Pancreas (tissue), 10 donors: ENCODE data around the gene GLI3. TPM values are rescaled to one million over a fixed set of nuclear protein-coding genes. Genes with fewer than 3 reads are reported as not detected.

Experiments used
- ATAC-seq, 4 donors: fragments of 200-7000 bp; cut with Tn5 transposase; one replicate each; pipeline versions ENCODE4 v1.8.0 to v1.9.1; 2020; ENCODE audit warnings: mild to moderate bottlenecking in 4 of 4, moderate library complexity in 4 of 4
- DNase-seq, 6 donors: peaks; one replicate each; pipeline ENCODE4 v3.0.0-alpha.2; 2020
- FAIRE-seq: peaks from 2 replicates; lab custom pipeline; 2012; peaks lifted over from hg19 to GRCh38; lab: Jason Lieb, UNC
- H3K27ac ChIP-seq, 4 donors: fragments of 200-600 bp; sonication (generic); 1 replicate in 3 of 4; 2 replicates in 1 of 4; pipeline versions ENCODE4 v1.5.0 to v1.8.0; 2020
- H3K27me3 ChIP-seq, 4 donors: fragments of 200-600 bp; one replicate each; pipeline ENCODE4 v1.8.0; 2021
- H3K36me3 ChIP-seq, 3 donors: fragments of 200-600 bp; sonication (generic) in 1 of 3; one replicate each; pipeline versions ENCODE4 v1.5.0 to v1.8.0; 2020 to 2021
- H3K4me1 ChIP-seq, 3 donors: fragments of 200-600 bp; one replicate each; pipeline ENCODE4 v1.8.0; 2021
- H3K4me3 ChIP-seq, 4 donors: fragments of 200-600 bp; sonication (generic) in 2 of 4; one replicate each; pipeline versions ENCODE4 v1.5.0 to v1.8.0; 2020 to 2021
- H3K9me3 ChIP-seq, 4 donors: fragments of 200-600 bp; one replicate each; pipeline ENCODE4 v1.8.0; 2021
- WGBS, 2 donors: extraction: QIAGEN DNeasy Blood & Tissue Kit; methylation state at CpG; one replicate each; pipeline ENCODE4 v1.1.7; 2013; 5-methylcytosine and 5-hydroxymethylcytosine counted together
- intact Hi-C, 3 donors: fragments of 100-400 bp; cut with DNase I; formaldehyde crosslinking; loops; one replicate each; pipeline versions ENCODE4 v1.11.1 to v1.14.2; 2022
- polyA plus RNA-seq, 2 donors: library from polyadenylated mRNA; stranded (reverse); fragments of 200-250 nt; gene quantifications; one replicate each; pipeline ENCODE4 v1.2.3, GENCODE V29; 2013
- total RNA-seq, 6 donors: library from RNA; stranded (reverse); fragmentation: NEBNext Ultra II Directional in 4 of 6; extraction: Animal tissue kit (Norgen Biotek cat#: 25700) in 4 of 6; gene quantifications; one replicate each; pipeline versions ENCODE4 v1.2.1 to v1.2.4, GENCODE V29; 2021 to 2023
- TF ChIP-seq, protein P1 (sequence below), 4 donors: fragments of 200-600 bp; sonication (generic) in 3 of 4; IDR thresholded peaks; one replicate each; pipeline versions ENCODE4 v1.5.0 to v1.8.0; 2021; ENCODE audit warnings: antibody characterized with exemption in 4 of 4
- donor health status: healthy with polysubstance abuse.
- donor health status: DM: no; HTN: no; CAD: no; lungs with moderate emphysema.
- donor health status: DM: no; HTN: no; CAD: no.
- donor health status: control.
- donor health status: control.
- donor health status: Bipolar disorder and iron deficiency.
- donor health status: DM: yes; HTN: yes; CAD: no.
- donor health status: DM: no; HTN: no; CAD: no.
- donor health status: DM: no; HTN: no; CAD: no.
- donor health status: DM: yes; HTN: yes; CAD: no.

The GLI3 gene
- total and polyA plus RNA-seq, 8 donors = 0.38 to 6.2 (median 1.4) TPM

DNA sequence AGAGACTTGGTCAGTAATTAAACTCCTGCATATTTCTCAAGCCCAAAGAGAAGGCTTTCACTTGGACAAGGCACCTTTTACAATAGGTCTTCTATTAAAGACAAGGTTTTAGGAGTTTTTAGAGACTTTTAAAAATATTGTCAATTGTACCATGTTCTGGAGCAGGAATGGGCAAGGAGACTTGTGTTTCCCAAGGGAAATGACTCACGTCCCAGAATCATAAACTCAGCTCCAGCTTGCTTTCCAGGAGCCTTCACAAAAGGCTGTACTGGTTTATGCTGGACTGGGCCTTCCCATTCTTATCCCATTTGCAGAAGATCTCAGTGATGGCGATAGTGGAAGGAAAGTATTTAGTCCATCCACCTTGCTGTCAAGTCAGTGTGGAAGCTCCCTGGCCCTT is 7.8 kb upstream of the GLI3 start:
- H3K36me3 ChIP-seq = no peaks in the 10 kb centered on the region
- 73 to 76% methylated on average over 2 of the region's 2 CpGs for WGBS, 2 donors
- no peaks in the 10 kb centered on the region for H3K4me1 ChIP-seq
- FAIRE-seq (no peak), DNase-seq (no peak), ATAC-seq (no peak)
- no peaks in the 10 kb centered on the region for H3K9me3 ChIP-seq
- TF ChIP-seq, protein P1, sequence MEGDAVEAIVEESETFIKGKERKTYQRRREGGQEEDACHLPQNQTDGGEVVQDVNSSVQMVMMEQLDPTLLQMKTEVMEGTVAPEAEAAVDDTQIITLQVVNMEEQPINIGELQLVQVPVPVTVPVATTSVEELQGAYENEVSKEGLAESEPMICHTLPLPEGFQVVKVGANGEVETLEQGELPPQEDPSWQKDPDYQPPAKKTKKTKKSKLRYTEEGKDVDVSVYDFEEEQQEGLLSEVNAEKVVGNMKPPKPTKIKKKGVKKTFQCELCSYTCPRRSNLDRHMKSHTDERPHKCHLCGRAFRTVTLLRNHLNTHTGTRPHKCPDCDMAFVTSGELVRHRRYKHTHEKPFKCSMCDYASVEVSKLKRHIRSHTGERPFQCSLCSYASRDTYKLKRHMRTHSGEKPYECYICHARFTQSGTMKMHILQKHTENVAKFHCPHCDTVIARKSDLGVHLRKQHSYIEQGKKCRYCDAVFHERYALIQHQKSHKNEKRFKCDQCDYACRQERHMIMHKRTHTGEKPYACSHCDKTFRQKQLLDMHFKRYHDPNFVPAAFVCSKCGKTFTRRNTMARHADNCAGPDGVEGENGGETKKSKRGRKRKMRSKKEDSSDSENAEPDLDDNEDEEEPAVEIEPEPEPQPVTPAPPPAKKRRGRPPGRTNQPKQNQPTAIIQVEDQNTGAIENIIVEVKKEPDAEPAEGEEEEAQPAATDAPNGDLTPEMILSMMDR (IDR thresholded peaks at IDR 0.05) = no peak
- H3K27ac ChIP-seq = no peak overlapping the region
- no peak overlapping the region for H3K4me3 ChIP-seq
- H3K27me3 ChIP-seq = no peaks in the 10 kb centered on the region
- intact Hi-C loops = no loop called here

DNA sequence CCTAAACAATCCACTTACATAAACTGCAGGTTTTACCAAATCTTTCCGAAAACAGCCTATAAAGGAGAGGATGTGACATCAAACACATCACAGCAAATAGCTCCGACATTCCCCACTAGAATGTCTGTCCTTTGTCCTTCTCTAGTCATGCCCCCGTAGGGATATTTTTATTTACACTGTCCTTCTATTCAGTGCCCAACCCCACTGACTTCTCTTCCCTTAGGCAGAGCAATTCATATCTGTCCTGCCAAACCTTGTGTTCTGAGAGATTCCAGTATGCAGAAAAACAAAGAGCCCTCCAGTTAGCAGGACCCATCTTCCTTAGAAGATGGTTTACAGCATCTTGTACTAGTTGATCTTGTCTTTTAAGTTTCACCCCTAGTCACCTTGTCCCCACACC is 5.4 kb upstream of the GLI3 start:
- no peaks in the 10 kb centered on the region for H3K9me3 ChIP-seq
- FAIRE-seq (no peak), DNase-seq (no peak), ATAC-seq (no peak)
- WGBS, 2 donors = 52 to 62% methylated on average over 3 of the region's 3 CpGs
- H3K27ac ChIP-seq = no peak overlapping the region
- H3K4me1 ChIP-seq = no peaks in the 10 kb centered on the region
- H3K27me3 ChIP-seq = no peaks in the 10 kb centered on the region
- H3K4me3 ChIP-seq = no peak overlapping the region
- TF ChIP-seq, protein P1 (IDR thresholded peaks at IDR 0.05) = no peak
- intact Hi-C loops = no loop called here
- H3K36me3 ChIP-seq = no peaks in the 10 kb centered on the region

DNA sequence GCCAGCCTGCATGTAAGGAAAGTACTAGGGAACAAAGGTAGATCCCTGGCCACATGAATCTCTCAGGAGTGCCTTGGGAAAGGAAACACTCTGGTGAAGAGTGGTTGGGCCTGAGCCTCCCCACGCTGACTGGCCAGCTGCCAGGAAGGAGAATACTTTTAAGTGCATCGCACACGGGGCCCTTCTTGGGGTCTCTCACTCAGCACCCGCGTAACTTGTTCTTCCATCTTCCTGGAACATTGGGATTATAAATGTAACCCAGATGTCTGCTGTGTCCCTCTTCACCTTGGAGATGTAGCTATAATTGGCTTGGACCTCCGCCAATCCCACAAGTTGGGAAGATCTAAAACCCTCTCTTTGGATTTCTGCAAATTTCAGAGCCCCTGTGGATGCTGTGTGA is 4.4 kb upstream of the GLI3 start:
- Histone ChIP-seq H3K4me1 (no peaks in the 10 kb centered on the region), H3K4me3 (no peak overlapping the region), H3K36me3 (no peaks in the 10 kb centered on the region), H3K9me3 (no peaks in the 10 kb centered on the region), H3K27ac (no peak overlapping the region), H3K27me3 (no peaks in the 10 kb centered on the region)
- TF ChIP-seq, protein P1 (IDR thresholded peaks at IDR 0.05) = no peak
- ATAC-seq (no peak), FAIRE-seq (no peak), DNase-seq (no peak)
- intact Hi-C loops = no loop called here
- 66 to 74% methylated on average over 6 of the region's 6 CpGs for WGBS, 2 donors

DNA sequence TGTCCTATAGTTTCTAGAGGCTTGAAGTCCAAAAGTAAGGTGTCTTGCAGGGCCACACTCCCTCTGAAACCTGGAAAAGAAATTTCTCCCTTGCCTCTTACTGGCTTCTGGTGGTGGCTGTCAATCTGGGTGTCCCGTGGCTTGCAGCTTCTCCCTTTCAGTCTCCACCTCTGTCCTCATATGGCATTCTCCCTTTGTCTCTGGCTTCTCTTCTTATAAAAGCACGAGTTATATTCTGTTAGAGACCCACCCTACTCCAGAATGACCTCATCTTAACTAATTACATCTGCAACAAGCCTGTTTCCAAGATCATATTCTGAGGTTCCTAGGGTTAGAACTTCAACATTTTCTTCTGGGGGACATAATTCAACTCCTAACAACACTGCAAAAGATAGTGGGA is 3.4 kb upstream of the GLI3 start:
- H3K9me3 ChIP-seq = no peaks in the 10 kb centered on the region
- WGBS, 2 donors = 27 to 32% methylated on average over 2 of the region's 2 CpGs
- H3K4me1 ChIP-seq = no peaks in the 10 kb centered on the region
- no peaks in the 10 kb centered on the region for H3K36me3 ChIP-seq
- peaks cover 0 to 4% (median 1%) of the 10 kb centered on the region in 4 donors for H3K27me3 ChIP-seq
- FAIRE-seq (no peak), DNase-seq (no peak), ATAC-seq (no peak)
- no peak overlapping the region for H3K4me3 ChIP-seq
- TF ChIP-seq, protein P1 (IDR thresholded peaks at IDR 0.05) = no peak
- no peak overlapping the region for H3K27ac ChIP-seq
- intact Hi-C loops = no loop called here

DNA sequence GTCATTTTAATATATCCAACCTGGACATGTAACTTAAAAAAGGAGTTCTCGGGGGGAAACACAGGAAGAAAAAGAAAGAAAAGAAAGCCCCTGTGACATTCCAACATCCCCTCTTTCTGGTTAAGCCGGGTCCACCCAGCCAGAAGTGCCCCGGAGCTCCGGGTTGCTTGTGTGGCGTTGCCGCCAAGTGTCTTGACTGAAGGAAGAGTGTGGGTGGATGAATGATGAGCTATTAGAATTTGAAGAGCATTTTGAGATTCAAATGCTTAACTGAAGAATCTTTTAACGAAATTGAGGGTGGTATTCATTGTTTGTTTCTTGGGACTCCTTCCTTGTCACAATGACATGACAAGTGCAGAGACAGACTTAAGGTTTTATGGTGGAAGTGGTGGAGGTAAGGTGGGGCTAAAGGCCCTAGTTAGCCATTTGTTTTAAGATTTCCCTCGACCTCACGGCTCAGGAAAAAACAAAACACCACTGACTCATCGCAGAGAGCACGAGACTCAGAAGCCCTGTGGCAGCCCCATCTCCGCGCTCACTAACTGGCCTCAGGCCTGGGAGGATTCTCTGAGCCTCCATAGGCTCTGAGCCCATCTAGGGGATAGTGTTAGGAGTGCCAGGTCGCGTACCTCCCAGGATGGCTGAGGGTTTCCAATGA is 1.8 kb upstream of the GLI3 start:
- FAIRE-seq (no peak), ATAC-seq (no peak), DNase-seq (no peak)
- intact Hi-C loops = no loop called here
- H3K9me3 ChIP-seq = no peaks in the 10 kb centered on the region
- H3K27me3 ChIP-seq = peaks cover 0 to 4% (median 2%) of the 10 kb centered on the region in 4 donors
- TF ChIP-seq, protein P1 (IDR thresholded peaks at IDR 0.05) = no peak
- H3K4me1 ChIP-seq = no peaks in the 10 kb centered on the region
- no peaks in the 10 kb centered on the region for H3K36me3 ChIP-seq
- 49 to 52% methylated on average over 15 of the region's 15 CpGs for WGBS, 2 donors
- no peak overlapping the region for H3K4me3 ChIP-seq
- H3K27ac ChIP-seq = no peak overlapping the region
